ENCODE data around the gene TMF1.
A peak's percentile ranks its signal among the peaks of the same experiment; 100 is the strongest.

TMF1 gene

GRCh38 chr3:69051756-69052471 is at the start of gene TMF1:
TMF1 (minus strand) TSS chr3:69052333; CDS start chr3:69052086, 247 bp downstream.
- H3K36me3 ChIP-seq (ENCODE audit: control insufficient read depth in 2 of 2, insufficient read depth in 2 of 2, low read length in 2 of 2) = peaks cover 27 to 29% of the 10 kb centered on the region in 2 donors
- peaks cover 4 to 9% of the 10 kb centered on the region in 2 donors for H3K4me1 ChIP-seq (ENCODE audit: control insufficient read depth in 2 of 2, insufficient read depth in 2 of 2, low read length in 2 of 2)

DNA sequence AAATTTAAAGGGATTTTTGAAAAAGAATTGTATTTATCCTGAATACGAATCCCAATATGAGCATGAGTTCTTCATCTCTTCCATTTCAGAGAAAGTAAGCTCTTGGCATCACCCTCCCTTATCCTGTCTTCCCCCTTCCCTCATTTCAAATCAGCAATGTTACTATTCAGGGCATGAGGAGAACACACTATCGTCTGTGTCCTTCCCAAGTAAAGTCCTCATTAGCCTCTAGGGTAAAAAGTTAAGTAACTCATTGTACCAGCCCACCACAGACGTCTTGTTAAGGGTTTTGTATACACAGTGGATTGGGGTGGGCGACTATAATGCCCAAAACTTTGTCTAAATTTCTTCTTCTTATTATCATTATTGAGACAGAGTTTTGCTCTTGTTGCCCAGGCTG is 47.4 kb upstream of the TMF1 start:
- Histone ChIP-seq H3K4me3 (ENCODE audit: low read length in 2 of 2) (no peak overlapping the region), H3K9me3 (ENCODE audit: control insufficient read depth in 2 of 2, low read length in 2 of 2) (no peaks in the 10 kb centered on the region), H3K9ac (ENCODE audit: low read depth in 1 of 2, low read length in 2 of 2) (no peak overlapping the region), H3K4me1 (ENCODE audit: control insufficient read depth in 2 of 2, insufficient read depth in 2 of 2, low read length in 2 of 2) (peaks cover 0 to 8% of the 10 kb centered on the region in 2 donors), H3K36me3 (ENCODE audit: control insufficient read depth in 2 of 2, insufficient read depth in 2 of 2, low read length in 2 of 2) (peaks cover 30 to 40% of the 10 kb centered on the region in 2 donors), H3K27ac (ENCODE audit: low read depth in 2 of 2, low read length in 2 of 2) (no peak overlapping the region), H3K27me3 (ENCODE audit: control insufficient read depth in 2 of 2, insufficient read depth in 2 of 2, low read length in 2 of 2) (no peaks in the 10 kb centered on the region)

More at GRCh38 chr3:69051756-69052471, at the start of gene TMF1:
- peak within 1 kb of the TSS; percentile 96 to 98 for H3K27ac ChIP-seq (ENCODE audit: low read depth in 2 of 2, low read length in 2 of 2)
- H3K9ac ChIP-seq (ENCODE audit: low read depth in 1 of 2, low read length in 2 of 2) = peak within 1 kb of the TSS; percentile 97 to 98
- no peaks in the 10 kb centered on the region for H3K9me3 ChIP-seq (ENCODE audit: control insufficient read depth in 2 of 2, low read length in 2 of 2)
- H3K27me3 ChIP-seq (ENCODE audit: control insufficient read depth in 2 of 2, insufficient read depth in 2 of 2, low read length in 2 of 2) = no peaks in the 10 kb centered on the region
- H3K4me3 ChIP-seq (ENCODE audit: low read length in 2 of 2) = peak within 1 kb of the TSS; percentile 76 to 98

DNA sequence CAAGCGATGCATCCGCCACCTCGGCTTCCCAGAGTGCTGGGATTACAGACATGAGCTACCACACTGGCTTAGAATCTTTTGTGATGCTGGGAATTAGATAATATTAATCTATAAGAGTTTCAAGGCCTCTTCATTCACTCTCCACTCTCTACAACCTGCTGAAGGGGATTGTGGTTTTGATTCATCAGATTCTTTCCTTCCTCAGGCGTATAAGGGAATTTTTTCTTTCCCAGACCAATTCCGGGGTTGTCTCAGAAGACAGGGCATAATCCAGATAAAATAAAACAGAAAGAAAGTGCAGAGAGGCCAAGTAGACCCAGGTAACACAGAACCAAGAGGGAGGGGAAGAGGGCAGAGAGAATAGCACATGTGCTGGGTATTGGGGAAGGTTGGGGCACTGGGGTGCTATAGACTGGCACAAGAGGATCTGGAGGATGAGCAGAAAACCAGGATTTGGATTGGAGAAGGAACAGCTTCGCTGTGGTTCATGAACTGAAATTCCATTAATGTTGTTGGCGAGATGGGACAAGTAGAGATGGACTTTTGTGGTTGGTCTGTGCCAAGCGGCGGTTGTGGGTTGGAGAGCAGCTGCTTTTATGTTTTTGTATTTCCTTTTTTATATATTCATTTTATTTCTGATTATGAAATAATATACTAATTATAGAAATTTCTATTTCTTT is 45.4 kb upstream of the TMF1 start:
- Histone ChIP-seq H3K9me3 (ENCODE audit: control insufficient read depth in 2 of 2, low read length in 2 of 2) (no peaks in the 10 kb centered on the region), H3K4me1 (ENCODE audit: control insufficient read depth in 2 of 2, insufficient read depth in 2 of 2, low read length in 2 of 2) (peaks cover 7 to 15% of the 10 kb centered on the region in 2 donors), H3K36me3 (ENCODE audit: control insufficient read depth in 2 of 2, insufficient read depth in 2 of 2, low read length in 2 of 2) (peaks cover 14 to 26% of the 10 kb centered on the region in 2 donors), H3K27ac (ENCODE audit: low read depth in 2 of 2, low read length in 2 of 2) (no peak overlapping the region), H3K4me3 (ENCODE audit: low read length in 2 of 2) (no peak overlapping the region), H3K27me3 (ENCODE audit: control insufficient read depth in 2 of 2, insufficient read depth in 2 of 2, low read length in 2 of 2) (no peaks in the 10 kb centered on the region), H3K9ac (ENCODE audit: low read depth in 1 of 2, low read length in 2 of 2) (no peak overlapping the region)

- no peaks in the 10 kb centered on the region for H3K27me3 ChIP-seq (ENCODE audit: control insufficient read depth in 2 of 2, insufficient read depth in 2 of 2, low read length in 2 of 2)
- peaks cover 8 to 14% of the 10 kb centered on the region in 2 donors for H3K36me3 ChIP-seq (ENCODE audit: control insufficient read depth in 2 of 2, insufficient read depth in 2 of 2, low read length in 2 of 2)
- H3K27ac ChIP-seq (ENCODE audit: low read depth in 2 of 2, low read length in 2 of 2) = peak overlapping the region; percentile 10 to 13
- no peaks in the 10 kb centered on the region for H3K9me3 ChIP-seq (ENCODE audit: control insufficient read depth in 2 of 2, low read length in 2 of 2)
- peaks cover 7 to 18% of the 10 kb centered on the region in 2 donors for H3K4me1 ChIP-seq (ENCODE audit: control insufficient read depth in 2 of 2, insufficient read depth in 2 of 2, low read length in 2 of 2)
- no peak overlapping the region for H3K4me3 ChIP-seq (ENCODE audit: low read length in 2 of 2)
- H3K9ac ChIP-seq (ENCODE audit: low read depth in 1 of 2, low read length in 2 of 2) = no peak overlapping the region
Observed at GRCh38 chr3:69096299-69096698, 44.2 kb upstream of the TMF1 start.

GRCh38 chr3:69095636-69096035 is 43.5 kb upstream of the TMF1 start:
- no peaks in the 10 kb centered on the region for H3K9me3 ChIP-seq (ENCODE audit: control insufficient read depth in 2 of 2, low read length in 2 of 2)
- H3K27me3 ChIP-seq (ENCODE audit: control insufficient read depth in 2 of 2, insufficient read depth in 2 of 2, low read length in 2 of 2) = no peaks in the 10 kb centered on the region
- H3K9ac ChIP-seq (ENCODE audit: low read depth in 1 of 2, low read length in 2 of 2) = peak overlapping the region in 1 of 2 donors; percentile 38
- H3K27ac ChIP-seq (ENCODE audit: low read depth in 2 of 2, low read length in 2 of 2) = peak overlapping the region; percentile 10 to 13
- peaks cover 8 to 9% of the 10 kb centered on the region in 2 donors for H3K36me3 ChIP-seq (ENCODE audit: control insufficient read depth in 2 of 2, insufficient read depth in 2 of 2, low read length in 2 of 2)
- peaks cover 7 to 19% of the 10 kb centered on the region in 2 donors for H3K4me1 ChIP-seq (ENCODE audit: control insufficient read depth in 2 of 2, insufficient read depth in 2 of 2, low read length in 2 of 2)
- no peak overlapping the region for H3K4me3 ChIP-seq (ENCODE audit: low read length in 2 of 2)

- no peaks in the 10 kb centered on the region for H3K9me3 ChIP-seq (ENCODE audit: control insufficient read depth in 2 of 2, low read length in 2 of 2)
- peak overlapping the region; percentile 58 to 79 for H3K27ac ChIP-seq (ENCODE audit: low read depth in 2 of 2, low read length in 2 of 2)
- H3K9ac ChIP-seq (ENCODE audit: low read depth in 1 of 2, low read length in 2 of 2) = no peak overlapping the region
- H3K36me3 ChIP-seq (ENCODE audit: control insufficient read depth in 2 of 2, insufficient read depth in 2 of 2, low read length in 2 of 2) = peaks cover 8 to 9% of the 10 kb centered on the region in 2 donors
- H3K4me3 ChIP-seq (ENCODE audit: low read length in 2 of 2) = no peak overlapping the region
- H3K4me1 ChIP-seq (ENCODE audit: control insufficient read depth in 2 of 2, insufficient read depth in 2 of 2, low read length in 2 of 2) = peaks cover 10 to 26% of the 10 kb centered on the region in 2 donors
- H3K27me3 ChIP-seq (ENCODE audit: control insufficient read depth in 2 of 2, insufficient read depth in 2 of 2, low read length in 2 of 2) = no peaks in the 10 kb centered on the region
Observed at GRCh38 chr3:69094467-69095205, 42.5 kb upstream of the TMF1 start.

GRCh38 chr3:69092030-69092516 is 39.9 kb upstream of the TMF1 start:
- Histone ChIP-seq H3K9ac (ENCODE audit: low read depth in 1 of 2, low read length in 2 of 2) (no peak overlapping the region), H3K4me1 (ENCODE audit: control insufficient read depth in 2 of 2, insufficient read depth in 2 of 2, low read length in 2 of 2) (peaks cover 29 to 48% of the 10 kb centered on the region in 2 donors), H3K36me3 (ENCODE audit: control insufficient read depth in 2 of 2, insufficient read depth in 2 of 2, low read length in 2 of 2) (peaks cover 6 to 12% of the 10 kb centered on the region in 2 donors), H3K27me3 (ENCODE audit: control insufficient read depth in 2 of 2, insufficient read depth in 2 of 2, low read length in 2 of 2) (no peaks in the 10 kb centered on the region), H3K4me3 (ENCODE audit: low read length in 2 of 2) (peak overlapping the region in 1 of 2 donors; percentile 35), H3K9me3 (ENCODE audit: control insufficient read depth in 2 of 2, low read length in 2 of 2) (no peaks in the 10 kb centered on the region), H3K27ac (ENCODE audit: low read depth in 2 of 2, low read length in 2 of 2) (peak overlapping the region; percentile 58 to 74)

DNA sequence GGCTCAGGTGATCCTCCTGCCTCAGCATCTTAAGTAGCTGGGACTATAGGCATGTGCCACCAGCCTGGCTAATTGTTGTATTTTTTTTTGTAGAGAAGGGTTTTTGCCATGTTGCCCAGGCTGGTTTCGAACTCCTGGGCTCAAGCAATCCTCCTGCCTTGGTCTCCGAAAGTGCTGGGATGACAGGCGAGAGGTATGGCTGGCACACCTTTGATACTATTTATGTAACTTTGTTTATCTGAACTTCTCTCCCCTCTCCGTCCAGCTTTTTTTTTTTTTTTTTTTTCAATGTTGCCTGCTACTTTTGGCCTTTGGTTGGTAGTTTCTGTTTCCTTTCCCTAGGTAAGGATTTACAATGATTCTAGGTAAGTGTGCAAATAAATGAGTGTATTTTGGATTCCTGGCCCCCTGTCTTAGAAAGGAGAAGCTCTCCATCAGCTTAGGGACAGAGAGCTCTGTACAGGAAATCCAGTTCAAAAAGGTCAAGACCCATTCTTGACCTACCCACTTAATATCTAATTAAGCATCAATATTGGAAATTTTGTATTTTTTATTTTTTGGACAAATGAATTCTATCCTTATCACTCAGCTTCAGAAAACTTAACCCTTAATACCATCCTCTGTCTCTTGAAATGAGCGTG is 39.4 kb upstream of the TMF1 start:
- Histone ChIP-seq H3K4me3 (ENCODE audit: low read length in 2 of 2) (no peak overlapping the region), H3K9ac (ENCODE audit: low read depth in 1 of 2, low read length in 2 of 2) (no peak overlapping the region), H3K27ac (ENCODE audit: low read depth in 2 of 2, low read length in 2 of 2) (peak overlapping the region; percentile 58 to 74), H3K4me1 (ENCODE audit: control insufficient read depth in 2 of 2, insufficient read depth in 2 of 2, low read length in 2 of 2) (peaks cover 35 to 50% of the 10 kb centered on the region in 2 donors), H3K27me3 (ENCODE audit: control insufficient read depth in 2 of 2, insufficient read depth in 2 of 2, low read length in 2 of 2) (no peaks in the 10 kb centered on the region), H3K36me3 (ENCODE audit: control insufficient read depth in 2 of 2, insufficient read depth in 2 of 2, low read length in 2 of 2) (peaks cover 6 to 12% of the 10 kb centered on the region in 2 donors), H3K9me3 (ENCODE audit: control insufficient read depth in 2 of 2, low read length in 2 of 2) (no peaks in the 10 kb centered on the region)

DNA sequence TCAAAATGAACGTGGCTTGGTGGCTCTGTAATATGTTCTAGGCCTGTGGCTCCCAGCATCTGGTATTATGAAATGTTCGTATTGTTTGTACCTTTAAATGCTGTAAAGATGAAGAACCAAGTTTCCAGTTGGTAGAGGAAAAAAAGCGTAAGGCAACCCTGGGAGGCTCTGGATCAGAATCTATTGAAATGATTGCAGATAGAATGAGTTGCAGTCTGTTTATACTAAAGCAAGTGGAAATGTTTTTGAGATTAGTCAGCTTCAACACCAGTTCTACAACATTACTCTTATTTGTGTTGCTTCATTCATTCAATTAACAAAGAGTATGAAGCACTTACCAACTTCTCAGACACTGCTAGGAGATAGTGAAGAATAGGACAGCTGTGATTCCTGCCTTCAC is 37.9 kb upstream of the TMF1 start:
- Histone ChIP-seq H3K27ac (ENCODE audit: low read depth in 2 of 2, low read length in 2 of 2) (peak overlapping the region in 1 of 2 donors; percentile 20), H3K9me3 (ENCODE audit: control insufficient read depth in 2 of 2, low read length in 2 of 2) (no peaks in the 10 kb centered on the region), H3K4me3 (ENCODE audit: low read length in 2 of 2) (no peak overlapping the region), H3K36me3 (ENCODE audit: control insufficient read depth in 2 of 2, insufficient read depth in 2 of 2, low read length in 2 of 2) (peaks cover 6 to 12% of the 10 kb centered on the region in 2 donors), H3K9ac (ENCODE audit: low read depth in 1 of 2, low read length in 2 of 2) (no peak overlapping the region), H3K4me1 (ENCODE audit: control insufficient read depth in 2 of 2, insufficient read depth in 2 of 2, low read length in 2 of 2) (peaks cover 38 to 42% of the 10 kb centered on the region in 2 donors), H3K27me3 (ENCODE audit: control insufficient read depth in 2 of 2, insufficient read depth in 2 of 2, low read length in 2 of 2) (no peaks in the 10 kb centered on the region)
